ENCODE results near the gene SPHK2. TPM values are rescaled to one million over a fixed set of nuclear protein-coding genes. Genes with fewer than 3 reads are reported as not detected.
"Not testable (repeated sequence)": the region's sequence is repeated elsewhere in the genome, so short reads cannot be mapped to it uniquely, and the experiment has no call there.

Gene SPHK2
- total and polyA plus RNA-seq, 2 of the 8 experiments (the other 6 are each of a cell fraction or from before 2014, with no cell fraction given), result 43.9 to 60.9 TPM

- not testable (repeated sequence) for H3K9me3 ChIP-seq (ENCODE audit: insufficient read depth in 2 of 2, low read depth in 1 of 2, low read length in 1 of 2)
These were observed 38.5 kb downstream of the SPHK2 start for GRCh38 chr19:48657828-48658227.

More at GRCh38 chr19:48657828-48658227, 38.5 kb downstream of the SPHK2 start:
- H3K36me3 ChIP-seq (ENCODE audit: control insufficient read depth in 2 of 4, insufficient read depth in 4 of 4, low read length in 3 of 4); H3K18ac ChIP-seq (ENCODE audit: extremely low read depth, low read length); H2BK20ac ChIP-seq (ENCODE audit: low read length); H3K4me3 ChIP-seq (ENCODE audit: extremely low read depth in 1 of 4, insufficient read depth in 2 of 4, low read depth in 3 of 4, low read length in 4 of 4); H3K4me2 ChIP-seq (ENCODE audit: insufficient read depth in 1 of 2, low read depth in 2 of 2, low read length in 2 of 2); H2BK5ac ChIP-seq (ENCODE audit: low read depth, low read length); H3K56ac ChIP-seq (replicated peaks; ENCODE audit: insufficient read length, low read depth, low read length); H2AK5ac ChIP-seq (ENCODE audit: low read depth, low read length); H4K8ac ChIP-seq (ENCODE audit: extremely low read depth, insufficient read depth, low read length); FAIRE-seq; H3K79me2 ChIP-seq (ENCODE audit: control insufficient read depth in 1 of 2, insufficient read depth in 2 of 2, low read length in 2 of 2); DNase-seq (ENCODE audit: low read depth in 1 of 2, low spot score in 2 of 2); H3K79me1 ChIP-seq (ENCODE audit: low read depth, low read length); H3K27ac ChIP-seq (ENCODE audit: low read depth, low read length); H2BK15ac ChIP-seq (ENCODE audit: low read length); H3K27me3 ChIP-seq (replicated peaks in 1 of 4; ENCODE audit: control insufficient read depth in 3 of 4, extremely low read depth in 1 of 4, insufficient read depth in 3 of 4, low read length in 3 of 4); H3K23me2 ChIP-seq (ENCODE audit: low read depth, low read length); H3K9ac ChIP-seq (replicated peaks in 1 of 4; ENCODE audit: extremely low read depth in 1 of 4, low read depth in 3 of 4, low read length in 3 of 4); H4K5ac ChIP-seq (ENCODE audit: insufficient read length, low read depth, low read length); H2BK12ac ChIP-seq (ENCODE audit: low read depth, low read length); H4K20me1 ChIP-seq (replicated peaks in 1 of 2; ENCODE audit: control insufficient read depth in 1 of 2, insufficient read depth in 2 of 2, low read length in 2 of 2); H4K91ac ChIP-seq (replicated peaks; ENCODE audit: insufficient read length, low read length); H2AFZ ChIP-seq (ENCODE audit: low read length); H3K4me1 ChIP-seq (replicated peaks in 1 of 4; ENCODE audit: control insufficient read depth in 3 of 4, insufficient read depth in 4 of 4, low read length in 3 of 4); H3K23ac ChIP-seq (ENCODE audit: insufficient read length); H2BK120ac ChIP-seq (replicated peaks; ENCODE audit: low read depth, low read length); H3K14ac ChIP-seq (ENCODE audit: insufficient read length); H3K4ac ChIP-seq (replicated peaks; ENCODE audit: insufficient read length, low read depth, low read length): not testable (repeated sequence)
- WGBS, 2 experiments (ENCODE audit: extremely low coverage in 1 of 2, insufficient coverage in 1 of 2, insufficient read length in 1 of 2, insufficient replicate concordance in 2 of 2, low coverage in 1 of 2, low lambda C conversion rate in 2 of 2, missing lambda C conversion rate in 1 of 2), result 84% methylated on average over 5 of the region's 5 CpGs; no CpG with 5 or more reads in 1 of the 2 experiments
- POLR2A ChIA-PET (ENCODE audit: partially characterized antibody), result interaction anchor here (0.6 to 1.5 kb wide), 5 partner anchors 40 to 97 kb away, joined by 3 to 5 read pairs (median 4); no protein-coding TSS in a partner anchor
- CTCF ChIA-PET (ENCODE audit: partially characterized antibody), result interaction anchor here (0.6 to 3.0 kb wide), 3 partner anchors 12 to 177 kb away, joined by 4 to 9 read pairs (median 5); partner anchors contain the start of gene CA11

Data from H1 (cell line).